Regular cardiac myocyte (primary cell): ENCODE measurements around the gene DAP3. TPM values are rescaled to one million over a fixed set of nuclear protein-coding genes. Genes with fewer than 3 reads are reported as not detected.

ENCODE experiments used
- total RNA-seq: library from RNA; depleted of rRNA; stranded (reverse); fragments of >200 nt; gene quantifications from 2 replicates; pipeline ENCODE4 v1.2.3, GENCODE V29; 2014

DAP3 gene
- 89.9 and 103 TPM in 2 replicates for total RNA-seq

DNA sequence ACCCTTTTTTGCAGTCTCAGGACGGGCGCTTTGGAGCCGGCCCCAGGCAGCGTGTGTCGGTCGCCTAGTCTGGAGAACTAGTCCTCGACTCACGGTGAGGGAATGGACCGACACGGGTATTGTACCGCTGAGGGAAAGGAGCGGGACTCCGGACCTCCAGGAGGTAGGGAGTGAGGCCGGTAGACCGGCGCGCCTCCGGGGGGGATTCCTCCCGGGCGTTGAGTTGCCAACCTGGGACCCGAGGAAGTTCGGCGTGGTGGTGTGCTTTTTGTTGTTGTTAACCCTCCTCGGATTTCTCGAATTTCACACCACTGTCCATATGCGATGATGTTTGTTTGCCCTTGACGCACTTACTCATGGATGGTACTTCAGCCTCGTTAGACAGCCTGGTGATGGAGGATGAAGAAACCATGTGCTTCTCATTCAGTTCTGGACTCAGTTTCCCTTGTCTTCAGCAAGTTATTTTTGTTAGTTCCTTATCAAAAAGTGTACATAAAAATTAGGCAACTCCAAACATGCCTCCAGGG, at the start of gene DAP3:
DAP3 (plus strand) TSS at position 11 of the 527 bp plus-strand sequence. CDS start 20,689 bp downstream, outside the sequence.

DNA sequence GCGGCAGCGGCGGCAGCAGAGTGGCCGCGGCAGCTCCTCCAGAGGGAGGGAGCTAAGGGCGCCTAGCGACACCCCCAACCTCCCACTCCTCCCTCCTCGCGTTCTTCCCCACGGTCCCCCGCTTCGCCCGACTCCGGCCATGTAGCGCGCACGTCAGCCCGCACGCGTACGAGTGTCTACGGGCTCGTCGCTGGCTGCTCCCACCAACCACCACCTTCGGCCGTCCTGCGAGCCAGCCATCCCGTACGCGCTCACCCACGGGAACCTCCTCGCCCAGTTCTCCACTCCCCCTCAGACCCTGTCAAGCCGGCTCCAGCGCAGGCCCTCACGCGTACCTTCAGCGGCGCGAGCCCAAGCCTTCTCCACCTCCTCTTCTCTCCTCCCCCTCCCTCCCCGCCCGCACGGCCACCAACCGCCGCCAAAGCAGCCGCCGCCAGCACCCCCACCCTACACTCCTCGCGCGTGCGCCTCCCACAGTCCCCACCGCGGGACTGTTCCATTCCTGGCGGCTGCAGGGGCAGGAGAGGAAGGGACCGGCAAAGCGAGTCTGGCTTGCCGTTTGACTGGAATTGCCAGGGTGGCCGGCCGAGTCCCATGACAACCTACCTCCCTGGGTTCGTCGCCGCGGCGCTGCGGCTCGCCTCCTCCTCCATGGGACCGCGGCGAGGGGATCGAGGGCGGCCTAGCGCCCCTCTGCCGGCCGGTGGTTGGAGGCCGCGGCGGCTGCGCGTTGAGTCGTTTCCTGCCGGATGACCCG, 389 bp upstream of the DAP3 start, which contains the start of gene YY1AP1:
YY1AP1 (minus strand) TSS at position 451 of the 757 bp plus-strand sequence. CDS start 8,338 bp downstream, outside the sequence.

Other genes with a start within 250 kb of the DAP3 start
- gene ASH1L, start 126.3 kb upstream of the DAP3 start, total RNA-seq = 21.7 and 37.5 TPM in 2 replicates
- 18.0 and 23.4 TPM in 2 replicates for gene MSTO1, start 78.9 kb upstream of the DAP3 start, total RNA-seq
- gene YY1AP1, start 317 bp upstream of the DAP3 start, total RNA-seq = 53.5 and 67.9 TPM in 2 replicates
- 25.1 and 31.3 TPM in 2 replicates for gene GON4L, start 168.1 kb downstream of the DAP3 start, total RNA-seq
- gene SYT11, start 170.5 kb downstream of the DAP3 start, total RNA-seq = 46.0 and 59.5 TPM in 2 replicates
- gene RIT1, start 222.3 kb downstream of the DAP3 start, total RNA-seq = 39.5 and 55.5 TPM in 2 replicates
- gene KHDC4, start 245.3 kb downstream of the DAP3 start, total RNA-seq = 24.3 and 26.5 TPM in 2 replicates